GM18507 (cell line): ENCODE data around the gene GSTA4.

Source experiments
- DNase-seq: peaks from one replicate; pipeline ENCODE4 v3.0.0; 2011; ENCODE audit warnings: low read depth; ENCODE audit not compliant: insufficient read length; ENCODE audit errors: extremely low spot score
- FAIRE-seq: peaks from 2 replicates; lab custom pipeline; 2011; peaks lifted over from hg19 to GRCh38; lab: Jason Lieb, UNC

The GSTA4 gene

DNA sequence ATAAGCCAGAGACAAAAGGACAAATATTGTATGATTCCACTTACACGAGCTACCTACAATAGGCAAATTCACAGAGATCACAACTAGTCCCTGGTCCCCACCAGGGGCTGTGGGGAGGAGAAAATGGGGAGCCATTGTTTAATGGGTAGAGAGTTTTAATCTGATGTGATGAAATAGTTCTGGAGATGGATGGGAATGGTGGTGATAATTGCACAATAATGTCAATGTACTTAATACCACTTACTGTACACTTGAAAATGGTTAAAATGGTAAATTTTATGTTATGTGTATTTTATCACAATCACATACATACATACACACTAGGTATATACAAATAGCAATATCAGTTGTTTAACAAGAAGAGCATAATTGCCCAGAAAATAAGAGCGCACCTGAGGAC, 61.3 kb downstream of the GSTA4 start:
- DNase-seq (no peak), FAIRE-seq (no peak)

DNA sequence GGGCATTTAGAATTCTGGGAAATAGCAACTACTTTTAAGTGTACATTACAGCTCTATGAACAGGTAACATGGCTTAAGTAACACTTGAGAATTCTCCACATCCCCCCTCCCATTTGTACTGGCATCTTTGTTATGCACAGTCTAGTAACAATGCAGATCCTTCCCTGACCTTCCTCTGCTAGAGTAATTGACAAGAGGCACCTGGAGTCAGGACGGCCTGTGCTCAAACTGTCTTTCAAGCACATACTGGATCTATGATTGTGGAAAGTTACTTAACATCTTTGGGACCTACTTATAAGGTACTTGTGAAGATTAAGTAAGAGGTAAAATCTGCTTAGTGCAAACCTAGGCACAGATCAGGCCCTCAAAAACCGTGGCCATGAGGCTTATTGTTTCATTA, 63.7 kb downstream of the GSTA4 start:
- FAIRE-seq: no peak
- DNase-seq: no peak

GRCh38 chr6:52929321-52930164, 65.5 kb downstream of the GSTA4 start:
- no peak for FAIRE-seq

More at GRCh38 chr6:52929321-52930164, 65.5 kb downstream of the GSTA4 start:
- DNase-seq: no peak
